Tibial artery (tissue), 4 donors: ENCODE data around the gene SCN2B.

ENCODE experiments used
- DNase-seq, 2 donors: peaks; one replicate each; pipeline ENCODE4 v3.0.0-alpha.2; 2019
- H3K27ac ChIP-seq, 2 donors: fragments of 200-600 bp; sonication (generic) in 1 of 2; 1 replicate in 1 of 2; 2 replicates in 1 of 2; pipeline ENCODE4 v1.5.1; 2018 to 2019; ENCODE audit warnings: mild to moderate bottlenecking in 1 of 2
- H3K27me3 ChIP-seq, 2 donors: fragments of 200-600 bp; sonication (generic) in 1 of 2; one replicate each; pipeline versions ENCODE4 v1.5.1 to v1.6.0; 2016 to 2019
- H3K36me3 ChIP-seq, 3 donors: fragments of 200-600 bp; sonication (generic) in 2 of 3; one replicate each; pipeline ENCODE4 v1.5.1; 2016 to 2019; ENCODE audit warnings: mild to moderate bottlenecking in 2 of 3
- H3K4me1 ChIP-seq, 4 donors: fragments of 200-600 bp; sonication (generic) in 2 of 4; 1 replicate in 3 of 4; 2 replicates in 1 of 4; pipeline ENCODE4 v1.5.1; 2016 to 2019
- H3K4me3 ChIP-seq, 2 donors: fragments of 200-600 bp; sonication (generic) in 1 of 2; 1 replicate in 1 of 2; 2 replicates in 1 of 2; pipeline ENCODE4 v1.5.1; 2018 to 2019; ENCODE audit warnings: mild to moderate bottlenecking in 2 of 2
- H3K9me3 ChIP-seq, 3 donors: fragments of 200-600 bp; sonication (generic) in 1 of 3; one replicate each; pipeline ENCODE4 v1.5.1; 2016 to 2019
- CTCF ChIP-seq, 2 experiments: fragments of 200-600 bp in 1 of 2; fragments of 450-650 bp in 1 of 2; IDR thresholded peaks; one replicate each; pipeline ENCODE4 v1.5.1; 2017 to 2019; ENCODE audit warnings: antibody characterized with exemption in 2 of 2, mild to moderate bottlenecking in 1 of 2, moderate library complexity in 1 of 2
- intact Hi-C: fragments of 100-400 bp; cut with DNase I; formaldehyde crosslinking; loops from one replicate; pipeline ENCODE4 v1.15.0; 2023; ENCODE audit warnings: low total_unique reads

SCN2B gene

DNA sequence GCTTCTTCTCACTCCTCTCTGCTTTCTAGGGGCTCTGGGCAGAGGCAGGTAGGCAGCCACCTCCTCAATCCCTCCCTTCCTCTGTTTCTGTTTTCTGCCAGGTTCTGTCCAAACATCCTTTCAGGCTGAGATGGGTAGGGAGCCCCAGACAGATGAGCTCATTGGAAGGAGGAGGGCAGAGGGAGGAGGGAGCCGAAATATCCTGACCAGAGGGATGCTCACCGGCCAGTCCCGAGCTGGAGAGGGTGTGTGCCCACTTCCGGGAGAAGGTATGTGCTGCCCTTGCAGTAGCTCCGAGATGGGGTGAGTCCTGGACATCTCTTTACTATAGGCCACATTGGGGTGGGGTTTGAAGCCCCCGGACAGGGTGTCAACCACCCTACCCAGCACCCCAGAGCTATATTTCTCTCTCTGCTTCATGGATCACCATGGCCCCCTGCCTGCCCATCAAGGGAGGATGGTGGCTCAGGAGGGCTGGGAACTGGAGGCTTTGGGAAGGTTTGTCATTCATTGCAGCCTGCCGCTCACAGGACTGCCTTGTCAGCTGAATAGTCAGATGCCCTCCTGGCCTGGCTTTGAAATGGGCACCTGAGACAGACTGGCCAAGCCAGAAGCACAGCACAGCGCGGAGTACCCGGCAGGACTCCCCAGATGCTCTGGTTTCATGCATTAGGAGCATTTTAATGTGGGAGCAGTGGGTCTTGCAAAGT is 19.1 kb downstream of the SCN2B start:
- TF ChIP-seq CTCF (IDR thresholded peaks at IDR 0.05) = no peak
- no peak overlapping the region for H3K27ac ChIP-seq
- no peaks in the 10 kb centered on the region for H3K9me3 ChIP-seq
- no peak overlapping the region for H3K4me3 ChIP-seq
- H3K36me3 ChIP-seq = no peaks in the 10 kb centered on the region
- peaks cover 0 to 18% (median 12%) of the 10 kb centered on the region in 4 donors for H3K4me1 ChIP-seq
- DNase-seq = no peak
- intact Hi-C loops = loop anchor here (10.0 kb wide), 1 partner anchor 187 kb away; the partner anchor contains the start of genes CD3D and CD3G
- peaks cover 0 to 90% of the 10 kb centered on the region in 2 donors for H3K27me3 ChIP-seq

- no peaks in the 10 kb centered on the region for H3K9me3 ChIP-seq
- no peak for DNase-seq
- intact Hi-C loops = loop anchor here (10.0 kb wide), 1 partner anchor 188 kb away; the partner anchor contains the start of genes CD3D and CD3G
- H3K4me1 ChIP-seq = peaks cover 0 to 24% (median 16%) of the 10 kb centered on the region in 4 donors
- no peak overlapping the region for H3K27ac ChIP-seq
- no peak overlapping the region for H3K4me3 ChIP-seq
- TF ChIP-seq CTCF (IDR thresholded peaks at IDR 0.05) = no peak
- no peaks in the 10 kb centered on the region for H3K36me3 ChIP-seq
- peaks cover 0 to 93% of the 10 kb centered on the region in 2 donors for H3K27me3 ChIP-seq
Observed at GRCh38 chr11:118156531-118157185, 19.8 kb downstream of the SCN2B start.

GRCh38 chr11:118155776-118156530 is 20.5 kb downstream of the SCN2B start:
- no peak for TF ChIP-seq CTCF (IDR thresholded peaks at IDR 0.05)
- no peak overlapping the region for H3K27ac ChIP-seq
- H3K4me3 ChIP-seq = no peak overlapping the region
- no peaks in the 10 kb centered on the region for H3K9me3 ChIP-seq
- peaks cover 0 to 94% of the 10 kb centered on the region in 2 donors for H3K27me3 ChIP-seq
- DNase-seq = no peak
- intact Hi-C loops = loop anchor here (10.0 kb wide), 1 partner anchor 189 kb away; the partner anchor contains the start of genes CD3D and CD3G
- no peaks in the 10 kb centered on the region for H3K36me3 ChIP-seq
- peaks cover 0 to 24% (median 16%) of the 10 kb centered on the region in 4 donors for H3K4me1 ChIP-seq

- no peak for DNase-seq
- Histone ChIP-seq H3K4me3 (no peak overlapping the region), H3K27ac (no peak overlapping the region), H3K27me3 (peaks cover 0 to 87% of the 10 kb centered on the region in 2 donors), H3K36me3 (no peaks in the 10 kb centered on the region), H3K4me1 (peaks cover 0 to 24% (median 16%) of the 10 kb centered on the region in 4 donors), H3K9me3 (no peaks in the 10 kb centered on the region)
- no peak for TF ChIP-seq CTCF (IDR thresholded peaks at IDR 0.05)
- intact Hi-C loops = loop anchor here (10.0 kb wide), 1 partner anchor 190 kb away; the partner anchor contains the start of genes CD3D and CD3G
Observed at GRCh38 chr11:118154641-118155040, 21.8 kb downstream of the SCN2B start.

DNA sequence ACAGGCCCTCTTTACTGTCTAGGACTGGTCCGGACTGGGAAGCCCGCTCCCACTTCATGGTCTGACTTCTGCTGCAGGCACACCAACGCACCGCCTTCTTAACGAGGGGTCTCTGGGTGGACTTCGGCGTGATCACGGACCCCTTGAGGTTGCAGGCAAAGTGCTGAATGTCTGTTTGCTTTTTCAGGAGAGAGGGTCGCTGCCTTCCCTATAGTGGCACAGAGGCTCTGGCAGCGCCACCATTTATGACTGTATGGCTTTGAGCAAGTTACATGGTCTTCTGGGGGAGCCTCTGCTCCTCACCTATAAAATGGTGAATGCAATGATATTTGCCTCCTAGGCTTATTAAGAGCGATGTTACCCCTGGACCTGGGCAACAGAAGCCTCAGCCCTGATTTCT is 22.5 kb downstream of the SCN2B start:
- no peak for DNase-seq
- Histone ChIP-seq H3K4me1 (peaks cover 0 to 24% (median 16%) of the 10 kb centered on the region in 4 donors), H3K36me3 (no peaks in the 10 kb centered on the region), H3K4me3 (no peak overlapping the region), H3K27ac (no peak overlapping the region), H3K9me3 (no peaks in the 10 kb centered on the region), H3K27me3 (peaks cover 0 to 83% of the 10 kb centered on the region in 2 donors)
- no peak for TF ChIP-seq CTCF (IDR thresholded peaks at IDR 0.05)
- intact Hi-C loops = loop anchor here (10.0 kb wide), 1 partner anchor 191 kb away; the partner anchor contains the start of genes CD3D and CD3G
